Stimulated activated effector memory CD8-positive, alpha-beta T cell treated with anti-CD3 and anti-CD28 coated beads, Interleukin-12 subunit alpha, Interleukin-12 subunit beta, amount 100 ng/mL, for 72 hours (primary cell): ENCODE data around the gene SETBP1.

ENCODE experiments used
- ATAC-seq: fragments of 150-1000 bp; cut with Tn5 transposase; 2 replicates; pipeline ENCODE4 v1.10.0; 2021
- DNase-seq, 2 donors: peaks; one replicate each; pipeline ENCODE4 v3.0.0; 2021 to 2022; ENCODE audit warnings: low spot score in 2 of 2
- H3K27ac Mint-ChIP-seq: one replicate; pipeline ENCODE4 v1.8.0; 2022; ENCODE audit warnings: mild to moderate bottlenecking, mixed read lengths
- H3K36me3 Mint-ChIP-seq: one replicate; pipeline ENCODE4 v1.8.0; 2022; ENCODE audit warnings: mild to moderate bottlenecking, mixed read lengths
- H3K4me1 Mint-ChIP-seq: one replicate; pipeline ENCODE4 v1.8.0; 2022; ENCODE audit warnings: mixed read lengths
- H3K4me3 Mint-ChIP-seq: one replicate; pipeline ENCODE4 v1.8.0; 2022; ENCODE audit warnings: mild to moderate bottlenecking, mixed read lengths
- H3K9me3 Mint-ChIP-seq: one replicate; pipeline ENCODE4 v1.8.0; 2022; ENCODE audit warnings: mixed read lengths

SETBP1 gene

GRCh38 chr18:44770641-44771040 lies 90.0 kb downstream of the SETBP1 start:
- ATAC-seq (no peak), DNase-seq (no peak)
- Mint-ChIP-seq H3K4me1 (peaks cover 14% of the 10 kb centered on the region), H3K4me3 (no peak overlapping the region), H3K9me3 (no peaks in the 10 kb centered on the region), H3K27ac (no peak overlapping the region), H3K36me3 (no peaks in the 10 kb centered on the region)

DNA sequence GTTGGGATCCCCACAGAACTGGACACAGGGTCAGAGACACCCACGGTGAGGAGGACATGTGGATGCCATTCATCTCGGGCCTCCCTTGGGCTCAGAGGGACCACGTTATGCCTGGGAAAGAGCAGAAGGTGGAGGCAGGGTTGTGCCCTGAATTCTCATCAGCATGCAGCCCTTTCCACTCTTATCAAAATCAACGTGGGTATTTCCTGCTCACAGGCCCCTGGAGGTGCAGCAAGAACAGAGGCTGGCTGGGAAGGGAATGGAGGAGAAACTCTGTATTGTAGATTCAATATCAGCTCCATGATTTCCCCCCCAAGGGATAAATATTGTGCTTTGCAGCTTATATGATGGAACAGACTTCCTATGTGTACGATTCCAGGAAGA lies 90.9 kb downstream of the SETBP1 start:
- no peak for ATAC-seq
- Mint-ChIP-seq H3K9me3 (no peaks in the 10 kb centered on the region), H3K36me3 (no peaks in the 10 kb centered on the region), H3K27ac (peak overlapping the region; percentile 40), H3K4me3 (no peak overlapping the region), H3K4me1 (peaks cover 14% of the 10 kb centered on the region)
- DNase-seq, result no peak

DNA sequence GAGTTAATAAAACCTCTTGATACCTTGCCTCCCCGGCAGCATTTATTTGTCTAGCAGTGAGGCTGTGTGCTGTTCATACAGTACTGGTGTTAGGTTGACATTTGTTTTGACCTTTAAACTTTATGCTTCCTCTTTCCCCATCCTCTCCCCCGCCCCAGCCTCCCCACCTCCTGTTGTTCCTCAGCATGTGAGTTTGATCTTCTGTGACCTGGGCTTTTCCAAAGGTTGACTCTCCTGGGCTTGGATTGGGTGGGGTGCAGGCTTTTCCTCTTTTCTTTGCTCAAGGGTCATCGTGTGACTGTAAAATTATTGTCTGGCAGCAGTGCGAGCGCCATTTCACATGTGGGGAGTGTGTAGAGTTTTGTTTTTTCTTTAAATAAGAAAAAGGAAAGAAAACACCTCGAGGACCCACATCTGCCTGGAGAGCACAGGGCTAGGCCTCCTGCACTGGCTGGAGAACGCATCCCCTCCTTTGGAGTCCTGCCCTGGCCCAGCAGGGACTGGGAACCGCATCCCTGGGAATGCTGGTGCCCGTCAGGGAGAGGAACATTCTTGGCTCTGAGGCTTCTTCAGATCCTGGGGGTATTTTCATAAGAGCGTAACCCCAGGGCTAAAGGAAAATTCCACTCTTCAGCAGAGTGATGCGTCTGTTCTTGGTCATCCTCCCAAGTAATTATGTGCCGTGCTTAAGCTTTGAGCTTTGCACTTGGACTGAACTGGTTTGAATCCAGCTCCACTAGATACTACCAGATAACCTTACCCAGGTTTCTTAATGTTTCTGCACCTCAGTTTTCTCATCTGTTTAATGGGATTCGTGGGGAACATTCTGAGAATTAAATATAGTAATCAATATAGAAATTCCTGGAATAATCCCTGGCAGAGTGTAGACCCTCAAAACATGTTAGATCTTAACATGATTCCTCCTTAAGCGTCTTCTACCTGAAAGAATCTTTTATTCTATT lies 91.5 kb downstream of the SETBP1 start:
- Mint-ChIP-seq H3K9me3 (no peaks in the 10 kb centered on the region), H3K36me3 (no peaks in the 10 kb centered on the region), H3K4me3 (no peak overlapping the region), H3K4me1 (peaks cover 16% of the 10 kb centered on the region), H3K27ac (peak overlapping the region; percentile 40)
- DNase-seq (no peak), ATAC-seq (no peak)

DNA sequence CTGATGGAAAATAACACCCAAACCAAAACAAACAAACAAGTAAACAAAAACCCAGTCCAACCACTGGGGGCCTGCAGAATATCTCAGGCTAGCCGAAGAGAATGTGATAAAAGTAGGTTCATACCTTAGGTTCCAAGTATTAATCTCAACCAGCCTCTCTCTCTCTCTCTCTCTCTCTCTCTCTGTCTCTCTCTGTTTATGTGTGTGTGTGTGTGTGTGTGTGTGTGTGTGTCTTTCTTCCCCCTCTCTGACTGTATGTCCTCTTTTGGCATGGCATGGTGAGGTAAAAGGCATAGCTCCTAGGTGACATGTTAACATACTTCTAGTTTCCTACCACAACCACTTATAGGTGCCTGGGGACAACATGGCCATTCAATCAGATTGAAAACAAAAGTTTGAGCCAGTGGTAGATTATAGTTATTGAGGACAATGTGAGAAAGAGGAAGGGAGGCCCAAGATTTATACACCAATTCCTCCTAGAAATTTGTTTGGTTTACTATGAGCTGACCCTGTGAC lies 93.0 kb downstream of the SETBP1 start:
- ATAC-seq, result peak; percentile 40
- H3K4me3 Mint-ChIP-seq, result no peak overlapping the region

DNA sequence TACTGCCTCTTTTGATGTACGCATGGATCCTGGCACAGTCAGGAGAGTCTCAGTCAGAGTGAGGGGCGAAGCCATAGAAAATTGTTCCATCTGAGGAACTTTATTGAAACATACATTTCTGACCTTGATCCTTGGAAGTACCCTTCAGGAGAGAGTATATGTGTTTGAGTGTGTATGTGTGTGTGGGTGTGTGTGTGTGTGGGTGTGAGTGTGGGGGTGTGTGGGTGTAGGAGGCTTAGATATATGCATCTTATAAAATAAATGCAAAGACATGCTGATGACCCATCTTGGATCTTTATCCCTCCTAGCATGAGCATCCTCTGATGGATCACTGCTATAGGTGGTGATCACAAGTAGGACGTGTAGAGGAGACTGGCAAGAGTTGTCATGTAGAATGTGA lies 93.5 kb downstream of the SETBP1 start:
- H3K27ac Mint-ChIP-seq, result no peak overlapping the region
- no peak for ATAC-seq

More for the DNA sequence above, 93.0 kb downstream of the SETBP1 start:
- no peaks in the 10 kb centered on the region for H3K9me3 Mint-ChIP-seq
- peaks cover 23% of the 10 kb centered on the region for H3K4me1 Mint-ChIP-seq
- no peaks in the 10 kb centered on the region for H3K36me3 Mint-ChIP-seq
- no peak for DNase-seq
- H3K27ac Mint-ChIP-seq, result no peak overlapping the region

DNA sequence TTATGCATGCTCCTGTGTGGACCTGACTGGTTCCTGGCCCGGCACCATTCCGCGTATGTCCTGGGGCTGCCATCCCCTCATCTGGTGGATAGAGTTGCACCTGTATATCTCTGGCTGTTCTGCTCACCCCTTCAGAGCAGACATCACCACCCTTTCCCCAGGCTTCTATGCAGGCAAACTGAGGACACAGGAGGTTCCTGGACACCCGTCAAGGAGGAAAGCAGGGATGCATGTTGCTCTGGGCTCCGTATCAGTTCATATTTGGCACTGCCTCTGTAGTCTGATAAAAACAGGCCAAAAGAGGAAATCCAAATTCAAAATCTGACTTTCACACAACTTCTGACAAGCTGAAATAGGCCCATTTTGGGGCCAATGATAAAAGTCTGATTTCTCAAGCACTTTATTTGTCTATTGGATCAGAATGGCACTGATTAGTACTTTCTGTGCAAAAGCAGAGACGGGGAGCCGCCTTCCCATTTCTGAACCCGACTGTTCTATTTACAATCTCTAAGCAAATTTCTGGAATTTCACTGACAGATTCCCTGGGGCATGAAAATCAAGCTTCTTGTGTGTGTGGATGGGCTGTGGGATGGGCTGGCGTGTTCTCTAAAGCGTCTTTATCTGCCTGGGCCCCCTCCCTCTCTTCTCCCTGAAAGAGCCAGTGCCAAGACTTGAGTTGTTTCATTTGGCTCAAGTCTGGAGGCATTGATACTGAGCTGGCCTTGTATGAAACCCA lies 96.9 kb downstream of the SETBP1 start:
- no peak overlapping the region for H3K27ac Mint-ChIP-seq
- no peaks in the 10 kb centered on the region for H3K36me3 Mint-ChIP-seq
- ATAC-seq (no peak), DNase-seq (no peak)
- peaks cover 25% of the 10 kb centered on the region for H3K4me1 Mint-ChIP-seq
- no peaks in the 10 kb centered on the region for H3K9me3 Mint-ChIP-seq
- no peak overlapping the region for H3K4me3 Mint-ChIP-seq

More for the DNA sequence above, 93.5 kb downstream of the SETBP1 start:
- Mint-ChIP-seq H3K4me3 (no peak overlapping the region), H3K4me1 (peaks cover 25% of the 10 kb centered on the region), H3K36me3 (no peaks in the 10 kb centered on the region), H3K9me3 (no peaks in the 10 kb centered on the region)
- no peak for DNase-seq

DNA sequence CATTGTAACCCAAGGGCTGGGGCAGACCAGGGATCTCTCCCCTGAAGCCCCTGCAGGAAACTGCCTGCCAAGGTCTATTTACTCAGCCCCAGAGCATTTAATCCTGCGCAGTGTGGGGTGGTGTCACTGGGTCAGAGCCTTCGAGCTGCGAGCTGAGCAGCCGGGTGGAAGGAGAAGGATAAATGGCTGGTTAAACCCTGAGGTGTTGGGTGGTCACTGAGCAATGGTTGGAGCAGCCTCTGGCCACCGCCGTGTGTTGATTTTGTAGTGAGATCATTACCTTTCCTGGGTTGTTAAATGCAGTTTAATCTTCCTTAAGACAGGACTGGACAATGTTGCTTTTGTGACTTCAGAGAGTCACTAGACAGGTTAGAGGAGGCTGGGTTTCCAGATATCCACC lies 98.1 kb downstream of the SETBP1 start:
- ATAC-seq, result no peak
- H3K27ac Mint-ChIP-seq, result no peak overlapping the region
- peaks cover 18% of the 10 kb centered on the region for H3K4me1 Mint-ChIP-seq
- H3K9me3 Mint-ChIP-seq, result no peaks in the 10 kb centered on the region
- H3K4me3 Mint-ChIP-seq, result no peak overlapping the region
- DNase-seq, result no peak
- H3K36me3 Mint-ChIP-seq, result no peaks in the 10 kb centered on the region

DNA sequence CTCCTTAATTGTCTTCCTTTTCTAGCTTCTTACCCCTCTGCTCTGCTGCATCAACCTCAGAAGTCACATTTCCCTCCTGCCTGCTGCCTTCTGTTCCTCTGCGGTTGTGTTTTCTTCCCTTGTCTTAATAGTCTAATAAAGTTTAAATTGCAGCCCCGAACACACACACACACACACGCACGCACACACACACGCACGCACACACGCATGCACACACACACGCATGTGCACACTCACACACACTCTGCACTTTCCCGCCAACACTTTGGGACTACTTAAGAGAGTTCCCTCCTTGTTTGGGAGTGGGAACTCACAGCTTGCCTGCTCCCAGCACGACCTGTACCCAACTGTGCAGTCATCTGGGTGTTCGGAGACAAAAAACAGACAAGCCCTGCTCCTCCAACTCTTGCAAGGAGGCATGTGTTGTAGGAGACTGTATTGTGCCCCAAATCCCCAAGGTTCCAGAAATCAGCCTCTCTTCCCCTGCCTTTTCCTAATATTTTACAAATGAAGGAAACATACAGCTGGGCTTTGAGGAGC lies 99.1 kb downstream of the SETBP1 start:
- Mint-ChIP-seq H3K27ac (no peak overlapping the region), H3K9me3 (no peaks in the 10 kb centered on the region), H3K36me3 (no peaks in the 10 kb centered on the region), H3K4me1 (peaks cover 11% of the 10 kb centered on the region), H3K4me3 (no peak overlapping the region)
- ATAC-seq (no peak), DNase-seq (no peak)

- peak overlapping the region; percentile 26 for H3K27ac Mint-ChIP-seq
- DNase-seq (no peak), ATAC-seq (no peak)
- H3K36me3 Mint-ChIP-seq, result no peaks in the 10 kb centered on the region
- no peak overlapping the region for H3K4me3 Mint-ChIP-seq
- H3K4me1 Mint-ChIP-seq, result peaks cover 17% of the 10 kb centered on the region
- H3K9me3 Mint-ChIP-seq, result no peaks in the 10 kb centered on the region
These were observed 101.2 kb downstream of the SETBP1 start for GRCh38 chr18:44781886-44782285.

GRCh38 chr18:44782617-44783016 lies 101.9 kb downstream of the SETBP1 start:
- H3K4me1 Mint-ChIP-seq, result peaks cover 16% of the 10 kb centered on the region
- no peaks in the 10 kb centered on the region for H3K36me3 Mint-ChIP-seq
- ATAC-seq, result no peak
- H3K9me3 Mint-ChIP-seq, result no peaks in the 10 kb centered on the region
- no peak overlapping the region for H3K27ac Mint-ChIP-seq
- no peak for DNase-seq
- H3K4me3 Mint-ChIP-seq, result no peak overlapping the region

DNA sequence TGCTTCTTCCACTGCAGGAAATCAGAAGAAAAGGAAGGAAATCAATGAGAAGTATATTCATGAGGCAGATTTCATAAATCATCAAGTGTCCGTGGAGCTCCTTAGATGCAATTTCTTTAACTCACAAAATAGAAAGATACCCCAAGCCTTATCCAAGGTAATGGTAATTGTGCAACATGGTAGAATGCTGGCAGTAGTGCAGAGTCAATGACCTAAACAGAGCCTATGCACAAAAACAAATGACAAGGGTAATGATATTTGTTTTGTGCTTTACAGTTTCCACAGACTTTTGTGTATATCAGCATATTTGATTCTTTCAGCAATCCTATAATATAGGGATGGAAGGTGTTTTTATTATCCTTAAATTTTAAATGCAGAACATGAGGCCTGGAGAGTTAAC lies 102.7 kb downstream of the SETBP1 start:
- H3K4me3 Mint-ChIP-seq, result no peak overlapping the region
- no peaks in the 10 kb centered on the region for H3K36me3 Mint-ChIP-seq
- no peaks in the 10 kb centered on the region for H3K9me3 Mint-ChIP-seq
- H3K4me1 Mint-ChIP-seq, result peaks cover 16% of the 10 kb centered on the region
- no peak for DNase-seq
- ATAC-seq, result no peak
- H3K27ac Mint-ChIP-seq, result no peak overlapping the region

GRCh38 chr18:44786257-44786656 lies 105.6 kb downstream of the SETBP1 start:
- DNase-seq (no peak), ATAC-seq (no peak)
- Mint-ChIP-seq H3K4me3 (peak overlapping the region; percentile 51), H3K36me3 (peaks cover 7% of the 10 kb centered on the region), H3K9me3 (no peaks in the 10 kb centered on the region), H3K4me1 (peaks cover 11% of the 10 kb centered on the region), H3K27ac (peak overlapping the region; percentile 74)

GRCh38 chr18:44786688-44787087 lies 106.0 kb downstream of the SETBP1 start:
- DNase-seq, result no peak
- peak; percentile 51 for ATAC-seq
- Mint-ChIP-seq H3K36me3 (peaks cover 7% of the 10 kb centered on the region), H3K27ac (peak overlapping the region; percentile 74), H3K4me1 (peaks cover 11% of the 10 kb centered on the region), H3K9me3 (no peaks in the 10 kb centered on the region), H3K4me3 (peak overlapping the region; percentile 51)

- Mint-ChIP-seq H3K4me3 (no peak overlapping the region), H3K27ac (no peak overlapping the region), H3K36me3 (peaks cover 7% of the 10 kb centered on the region), H3K4me1 (peaks cover 11% of the 10 kb centered on the region), H3K9me3 (no peaks in the 10 kb centered on the region)
- ATAC-seq (no peak), DNase-seq (no peak)
These were observed 107.6 kb downstream of the SETBP1 start for GRCh38 chr18:44788334-44788733.

GRCh38 chr18:44789710-44790109 lies 109.0 kb downstream of the SETBP1 start:
- H3K27ac Mint-ChIP-seq, result no peak overlapping the region
- no peak for ATAC-seq
- no peak for DNase-seq
- no peak overlapping the region for H3K4me3 Mint-ChIP-seq
- H3K4me1 Mint-ChIP-seq, result peaks cover 21% of the 10 kb centered on the region
- peaks cover 7% of the 10 kb centered on the region for H3K36me3 Mint-ChIP-seq
- H3K9me3 Mint-ChIP-seq, result no peaks in the 10 kb centered on the region
